ENCODE measurements around the gene IFNAR1. TPM values are rescaled to one million over a fixed set of nuclear protein-coding genes. Genes with fewer than 3 reads are reported as not detected.

The IFNAR1 gene
- total and polyA plus RNA-seq, 2 of the 8 experiments (the other 6 are each of a cell fraction or from before 2014, with no cell fraction given), result 3.1 to 17.1 TPM

DNA sequence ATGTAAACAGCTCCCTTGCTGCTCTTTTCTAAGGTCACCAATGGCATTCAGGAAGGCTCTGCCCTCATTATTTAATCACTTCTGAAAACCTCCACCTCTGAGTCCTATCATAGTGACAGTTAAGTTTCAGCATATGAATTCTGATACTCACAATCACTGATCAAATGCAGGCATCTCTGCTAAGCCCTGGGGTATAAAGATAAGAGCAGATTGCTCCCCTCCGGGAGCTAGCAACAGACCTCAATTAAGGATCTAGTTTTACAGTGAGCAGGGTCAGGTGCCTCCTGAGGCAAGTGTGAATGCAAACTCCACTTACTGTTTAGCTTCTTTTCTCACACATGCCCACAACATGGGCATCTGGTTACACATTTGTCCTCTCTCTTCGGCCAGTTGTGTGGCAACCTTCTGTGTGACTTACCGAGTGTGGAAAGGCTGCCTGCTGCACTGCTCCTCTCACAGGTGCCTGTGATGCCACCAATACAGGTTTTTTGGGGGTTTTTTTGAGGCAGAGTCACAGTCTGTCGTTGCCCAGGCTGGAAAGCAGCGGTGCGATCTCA is 43.6 kb upstream of the IFNAR1 start:
- Histone ChIP-seq H4K91ac (replicated peaks; ENCODE audit: insufficient read length, low read length) (no peak overlapping the region), H3K56ac (replicated peaks; ENCODE audit: insufficient read length, low read depth, low read length) (no peak overlapping the region), H3K27me3 (replicated peaks in 1 of 4; ENCODE audit: control insufficient read depth in 3 of 4, extremely low read depth in 1 of 4, insufficient read depth in 3 of 4, low read length in 3 of 4) (no peaks in the 10 kb centered on the region), H3K23ac (ENCODE audit: insufficient read length) (no peak overlapping the region), H3K9ac (replicated peaks in 1 of 4; ENCODE audit: extremely low read depth in 1 of 4, low read depth in 3 of 4, low read length in 3 of 4) (no peak overlapping the region), H3K9me3 (ENCODE audit: insufficient read depth in 2 of 2, low read depth in 1 of 2, low read length in 1 of 2) (no peaks in the 10 kb centered on the region), H2AK5ac (ENCODE audit: low read depth, low read length) (no peak overlapping the region), H3K18ac (ENCODE audit: extremely low read depth, low read length) (no peak overlapping the region), H3K36me3 (ENCODE audit: control insufficient read depth in 2 of 4, insufficient read depth in 4 of 4, low read length in 3 of 4) (no peaks in the 10 kb centered on the region), H2BK120ac (replicated peaks; ENCODE audit: low read depth, low read length) (no peak overlapping the region), H2BK5ac (ENCODE audit: low read depth, low read length) (no peak overlapping the region), H3K4ac (replicated peaks; ENCODE audit: insufficient read length, low read depth, low read length) (no peak overlapping the region), H4K20me1 (replicated peaks in 1 of 2; ENCODE audit: control insufficient read depth in 1 of 2, insufficient read depth in 2 of 2, low read length in 2 of 2) (no peaks in the 10 kb centered on the region), H3K27ac (ENCODE audit: low read depth, low read length) (no peak overlapping the region), H4K8ac (ENCODE audit: extremely low read depth, insufficient read depth, low read length) (no peak overlapping the region), H3K4me1 (replicated peaks in 1 of 4; ENCODE audit: control insufficient read depth in 3 of 4, insufficient read depth in 4 of 4, low read length in 3 of 4) (no peaks in the 10 kb centered on the region), H2AFZ (ENCODE audit: low read length) (no peak overlapping the region), H3K79me1 (ENCODE audit: low read depth, low read length) (no peaks in the 10 kb centered on the region), H3K4me2 (ENCODE audit: insufficient read depth in 1 of 2, low read depth in 2 of 2, low read length in 2 of 2) (no peak overlapping the region), H3K79me2 (ENCODE audit: control insufficient read depth in 1 of 2, insufficient read depth in 2 of 2, low read length in 2 of 2) (no peaks in the 10 kb centered on the region), H2BK12ac (ENCODE audit: low read depth, low read length) (no peak overlapping the region), H2BK20ac (ENCODE audit: low read length) (no peak overlapping the region), H2BK15ac (ENCODE audit: low read length) (no peak overlapping the region), H3K14ac (ENCODE audit: insufficient read length) (no peak overlapping the region), H4K5ac (ENCODE audit: insufficient read length, low read depth, low read length) (no peak overlapping the region), H3K23me2 (ENCODE audit: low read depth, low read length) (no peaks in the 10 kb centered on the region), H3K4me3 (ENCODE audit: extremely low read depth in 1 of 4, insufficient read depth in 2 of 4, low read depth in 3 of 4, low read length in 4 of 4) (no peak overlapping the region)
- DNase-seq (ENCODE audit: low read depth in 1 of 2, low spot score in 2 of 2) (no peak), FAIRE-seq (no peak)
- TF ChIP-seq SRF (IDR thresholded peaks at IDR 0.05; ENCODE audit: low read depth, low read length), result no peak
- TF ChIP-seq ZNF274 (IDR thresholded peaks at IDR 0.05; ENCODE audit: borderline replicate concordance, extremely low read depth, low read length), result no peak
- CTCF ChIA-PET (ENCODE audit: partially characterized antibody), result interaction anchor here (1.0 kb wide), 1 partner anchor 15 kb away, joined by 3 read pairs; the partner anchor contains the start of gene IL10RB
- WGBS, 2 experiments (ENCODE audit: extremely low coverage in 1 of 2, insufficient coverage in 1 of 2, insufficient read length in 1 of 2, insufficient replicate concordance in 2 of 2, low coverage in 1 of 2, low lambda C conversion rate in 2 of 2, missing lambda C conversion rate in 1 of 2), result 95% methylated on average over 6 of the region's 6 CpGs; no CpG with 5 or more reads in 1 of the 2 experiments
- POLR2A ChIA-PET (ENCODE audit: partially characterized antibody), result interaction anchor here (1.2 kb wide), 1 partner anchor 47 kb away, joined by 3 read pairs; no protein-coding TSS in a partner anchor
